ENCODE measurements around the gene MBD3. TPM values are rescaled to one million over a fixed set of nuclear protein-coding genes. Genes with fewer than 3 reads are reported as not detected.

MBD3 gene
- total and polyA plus RNA-seq, 3 donors from 2014 or later = 78.3 to 153 (median 146) TPM

DNA sequence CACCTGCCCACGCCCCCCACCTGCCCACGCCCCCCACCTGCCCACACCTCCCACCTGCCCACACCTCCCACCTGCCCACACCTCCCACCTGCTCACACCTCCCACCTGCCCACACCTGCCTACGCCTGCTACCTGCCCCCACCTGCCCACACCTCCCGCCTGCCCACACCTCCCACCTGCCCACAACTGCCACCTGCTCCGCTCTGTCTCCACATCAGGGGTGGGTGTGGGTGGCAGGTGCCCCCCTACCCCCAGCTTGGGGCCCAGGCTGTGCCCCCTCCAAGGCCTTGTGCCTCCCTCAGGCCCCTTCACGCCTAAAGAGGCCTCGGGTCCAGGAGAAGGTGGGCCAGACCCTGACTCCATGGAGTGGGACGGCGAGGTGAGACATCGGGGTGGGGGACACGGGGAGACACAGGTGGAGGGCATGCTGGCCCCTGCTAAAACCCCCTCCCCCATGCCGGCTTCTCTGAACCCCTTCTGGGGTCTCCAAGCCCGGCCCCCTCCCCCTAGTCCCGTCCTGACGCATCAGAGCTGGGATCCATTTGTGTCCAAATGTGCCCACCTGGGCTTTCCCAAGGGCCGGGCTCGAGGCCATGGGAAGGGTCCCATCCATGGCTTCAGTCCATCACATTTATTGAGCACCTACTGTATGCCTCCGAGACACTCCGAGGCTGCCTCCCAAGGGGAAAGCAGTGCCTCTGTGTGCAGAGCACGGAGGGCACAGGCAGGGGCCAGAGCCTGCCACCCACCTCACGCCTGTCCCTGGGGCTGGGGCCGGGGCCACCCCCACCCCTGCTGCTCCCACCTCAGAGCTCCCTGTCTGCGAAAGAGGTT is 63.9 kb downstream of the MBD3 start:
- H3K27me3 ChIP-seq = no peaks in the 10 kb centered on the region
- no peak overlapping the region for H3K27ac ChIP-seq
- H3K9me3 ChIP-seq = no peaks in the 10 kb centered on the region
- no peak for TF ChIP-seq POLR2A (IDR thresholded peaks at IDR 0.05)
- TF ChIP-seq, protein P1, sequence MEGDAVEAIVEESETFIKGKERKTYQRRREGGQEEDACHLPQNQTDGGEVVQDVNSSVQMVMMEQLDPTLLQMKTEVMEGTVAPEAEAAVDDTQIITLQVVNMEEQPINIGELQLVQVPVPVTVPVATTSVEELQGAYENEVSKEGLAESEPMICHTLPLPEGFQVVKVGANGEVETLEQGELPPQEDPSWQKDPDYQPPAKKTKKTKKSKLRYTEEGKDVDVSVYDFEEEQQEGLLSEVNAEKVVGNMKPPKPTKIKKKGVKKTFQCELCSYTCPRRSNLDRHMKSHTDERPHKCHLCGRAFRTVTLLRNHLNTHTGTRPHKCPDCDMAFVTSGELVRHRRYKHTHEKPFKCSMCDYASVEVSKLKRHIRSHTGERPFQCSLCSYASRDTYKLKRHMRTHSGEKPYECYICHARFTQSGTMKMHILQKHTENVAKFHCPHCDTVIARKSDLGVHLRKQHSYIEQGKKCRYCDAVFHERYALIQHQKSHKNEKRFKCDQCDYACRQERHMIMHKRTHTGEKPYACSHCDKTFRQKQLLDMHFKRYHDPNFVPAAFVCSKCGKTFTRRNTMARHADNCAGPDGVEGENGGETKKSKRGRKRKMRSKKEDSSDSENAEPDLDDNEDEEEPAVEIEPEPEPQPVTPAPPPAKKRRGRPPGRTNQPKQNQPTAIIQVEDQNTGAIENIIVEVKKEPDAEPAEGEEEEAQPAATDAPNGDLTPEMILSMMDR (IDR thresholded peaks at IDR 0.05) = no peak
- no peaks in the 10 kb centered on the region for H3K4me1 ChIP-seq
- intact Hi-C loops (cut with DNase I; ENCODE audit: low total_unique reads) = no loop called here
- no peak overlapping the region for H3K4me3 ChIP-seq
- 88 to 92% methylated on average over 13 to 18 of the region's 23 CpGs for WGBS, 2 donors
- no peak for DNase-seq
- H3K36me3 ChIP-seq (ENCODE audit: low read depth, missing control alignments) = no peaks in the 10 kb centered on the region

DNA sequence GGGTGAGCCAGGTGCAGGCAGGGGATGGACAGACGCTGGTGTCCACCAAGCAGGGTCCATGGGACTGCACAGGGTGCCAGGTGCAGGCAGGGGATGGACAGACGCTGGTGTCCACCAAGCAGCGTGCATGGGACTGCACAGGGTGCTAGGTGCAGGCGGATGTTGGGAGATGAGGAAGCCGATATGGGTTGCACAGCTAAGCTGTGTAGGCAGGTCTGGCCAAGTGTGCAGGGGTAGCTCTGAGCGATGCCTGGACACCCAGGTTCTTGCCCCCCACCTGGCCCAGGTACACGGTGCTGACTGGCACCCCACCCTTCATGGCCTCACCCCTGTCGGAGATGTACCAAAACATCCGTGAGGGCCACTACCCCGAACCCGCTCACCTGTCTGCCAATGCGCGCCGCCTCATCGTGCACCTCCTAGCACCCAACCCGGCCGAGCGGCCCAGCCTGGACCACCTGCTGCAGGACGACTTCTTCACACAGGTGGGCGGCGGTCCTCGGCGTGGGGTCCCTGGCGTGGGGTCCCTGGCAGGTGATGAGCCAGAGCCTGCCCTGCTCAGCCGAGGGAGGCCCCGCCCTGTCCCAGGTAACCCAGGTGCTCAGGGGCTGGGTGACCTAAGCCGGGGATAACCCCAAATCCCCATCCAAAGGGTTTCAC is 64.9 kb downstream of the MBD3 start:
- Histone ChIP-seq H3K27ac (no peak overlapping the region), H3K4me3 (no peak overlapping the region), H3K9me3 (no peaks in the 10 kb centered on the region), H3K27me3 (no peaks in the 10 kb centered on the region), H3K4me1 (no peaks in the 10 kb centered on the region), H3K36me3 (ENCODE audit: low read depth, missing control alignments) (no peaks in the 10 kb centered on the region)
- 53 to 89% methylated on average over 7 to 27 of the region's 27 CpGs for WGBS, 2 donors
- no peak for TF ChIP-seq POLR2A (IDR thresholded peaks at IDR 0.05)
- TF ChIP-seq, protein P1 (IDR thresholded peaks at IDR 0.05) = no peak
- DNase-seq = no peak
- intact Hi-C loops (cut with DNase I; ENCODE audit: low total_unique reads) = no loop called here

DNA sequence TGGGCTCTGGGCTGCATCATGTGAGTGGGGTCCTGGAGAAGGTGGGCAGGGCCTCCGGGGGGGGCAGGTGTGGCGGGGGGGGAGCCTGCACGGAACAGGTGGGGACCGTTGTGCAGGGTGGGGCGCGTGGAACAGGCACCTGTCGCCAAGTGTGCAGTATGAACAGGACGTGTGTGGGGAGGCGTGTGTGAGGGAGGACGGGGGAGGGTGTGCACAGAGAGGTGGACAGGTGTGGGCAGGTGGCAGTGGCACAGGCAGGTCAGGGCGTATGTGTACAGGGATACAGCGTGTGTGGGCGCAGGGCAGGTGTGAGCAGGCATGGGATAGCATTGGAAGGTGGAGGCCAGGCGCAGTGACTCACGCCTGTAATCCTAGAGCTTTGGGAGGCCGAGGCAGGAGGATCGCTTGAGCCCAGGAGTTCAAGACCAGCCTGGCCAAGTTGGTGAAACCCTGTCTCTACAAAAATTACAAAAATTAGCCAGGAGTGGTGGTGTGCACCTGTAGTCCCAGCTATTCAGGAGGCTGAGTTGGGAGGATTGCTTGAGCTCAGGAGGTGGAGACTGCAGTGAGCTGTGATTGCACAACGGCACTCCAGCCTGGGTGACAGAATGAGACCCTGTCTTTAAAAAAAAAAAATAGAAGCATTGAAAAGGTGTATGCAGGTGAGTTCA is 65.6 kb downstream of the MBD3 start:
- H3K4me1 ChIP-seq = peaks cover 6% of the 10 kb centered on the region
- H3K36me3 ChIP-seq (ENCODE audit: low read depth, missing control alignments) = no peaks in the 10 kb centered on the region
- H3K27ac ChIP-seq = no peak overlapping the region
- TF ChIP-seq, protein P1 (IDR thresholded peaks at IDR 0.05) = no peak
- no peak for TF ChIP-seq POLR2A (IDR thresholded peaks at IDR 0.05)
- H3K27me3 ChIP-seq = no peaks in the 10 kb centered on the region
- 88 to 91% methylated on average over 18 of the region's 18 CpGs for WGBS, 2 donors
- DNase-seq = no peak
- no peaks in the 10 kb centered on the region for H3K9me3 ChIP-seq
- intact Hi-C loops (cut with DNase I; ENCODE audit: low total_unique reads) = no loop called here
- no peak overlapping the region for H3K4me3 ChIP-seq

DNA sequence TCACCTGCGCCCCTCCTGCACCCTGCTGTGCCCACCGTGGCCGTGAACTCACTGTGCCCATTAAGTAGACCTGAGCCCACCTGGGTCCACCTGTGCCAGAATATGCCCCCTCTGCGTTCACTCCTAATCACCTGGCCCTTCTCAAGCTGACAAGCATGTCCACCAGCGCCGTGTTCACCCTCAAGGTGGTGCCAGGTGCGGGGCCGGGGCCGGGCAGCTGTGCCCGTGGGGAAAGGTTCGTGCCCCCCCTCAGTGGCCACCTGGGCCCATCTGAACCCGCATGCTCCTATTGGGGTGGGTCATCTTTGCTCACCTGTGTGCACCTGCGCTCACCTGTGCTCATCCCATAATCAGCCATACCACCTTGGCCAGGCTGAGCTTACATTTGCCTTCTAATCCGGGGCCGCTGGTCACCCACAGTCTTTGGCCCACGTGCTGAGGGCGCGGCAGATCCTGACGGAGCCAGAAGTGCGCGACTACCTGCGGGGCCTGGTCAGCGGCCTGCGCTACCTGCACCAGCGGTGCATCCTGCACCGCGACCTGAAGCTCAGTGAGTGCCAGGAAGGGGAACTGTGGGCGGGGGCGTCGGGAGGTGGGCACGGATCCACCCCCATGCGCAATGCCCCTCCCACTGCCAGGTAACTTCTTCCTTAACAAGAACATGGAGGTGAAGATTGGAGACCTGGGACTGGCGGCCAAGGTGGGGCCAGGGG is 66.4 kb downstream of the MBD3 start:
- no peak overlapping the region for H3K27ac ChIP-seq
- no peak for DNase-seq
- intact Hi-C loops (cut with DNase I; ENCODE audit: low total_unique reads) = no loop called here
- no peaks in the 10 kb centered on the region for H3K9me3 ChIP-seq
- H3K4me3 ChIP-seq = peak overlapping the region in 1 of 2 donors; percentile 64
- H3K4me1 ChIP-seq = peaks cover 11% of the 10 kb centered on the region
- H3K27me3 ChIP-seq = no peaks in the 10 kb centered on the region
- no peaks in the 10 kb centered on the region for H3K36me3 ChIP-seq (ENCODE audit: low read depth, missing control alignments)
- WGBS, 2 donors = 87 to 92% methylated on average over 23 to 33 of the region's 33 CpGs
- TF ChIP-seq, protein P1 (IDR thresholded peaks at IDR 0.05) = no peak
- no peak for TF ChIP-seq POLR2A (IDR thresholded peaks at IDR 0.05)
